ENCODE results near the gene FAM168B. TPM values are rescaled to one million over a fixed set of nuclear protein-coding genes. Genes with fewer than 3 reads are reported as not detected.
"Not testable (repeated sequence)": the region's sequence is repeated elsewhere in the genome, so short reads cannot be mapped to it uniquely, and the experiment has no call there.

The FAM168B gene
- total RNA-seq, 4 donors from 2014 or later = 97.7 to 137 (median 122) TPM

GRCh38 chr2:131126436-131126835 is 33.2 kb upstream of the FAM168B start:
- ATAC-seq (ENCODE audit: low FRiP score) (no peak), DNase-seq (ENCODE audit: low spot score) (no peak)
- no peak for TF ChIP-seq CTCF (IDR thresholded peaks at IDR 0.05)

- ATAC-seq (ENCODE audit: low FRiP score) = no peak
- DNase-seq (ENCODE audit: low spot score) = no peak
These were observed 32.0 kb upstream of the FAM168B start for GRCh38 chr2:131125195-131125757.

GRCh38 chr2:131123192-131123591 is 29.9 kb upstream of the FAM168B start:
- ATAC-seq (ENCODE audit: low FRiP score) (no peak), DNase-seq (ENCODE audit: low spot score) (no peak)
- TF ChIP-seq CTCF (IDR thresholded peaks at IDR 0.05) = no peak

More at GRCh38 chr2:131125195-131125757, 32.0 kb upstream of the FAM168B start:
- TF ChIP-seq CTCF (IDR thresholded peaks at IDR 0.05) = no peak

DNA sequence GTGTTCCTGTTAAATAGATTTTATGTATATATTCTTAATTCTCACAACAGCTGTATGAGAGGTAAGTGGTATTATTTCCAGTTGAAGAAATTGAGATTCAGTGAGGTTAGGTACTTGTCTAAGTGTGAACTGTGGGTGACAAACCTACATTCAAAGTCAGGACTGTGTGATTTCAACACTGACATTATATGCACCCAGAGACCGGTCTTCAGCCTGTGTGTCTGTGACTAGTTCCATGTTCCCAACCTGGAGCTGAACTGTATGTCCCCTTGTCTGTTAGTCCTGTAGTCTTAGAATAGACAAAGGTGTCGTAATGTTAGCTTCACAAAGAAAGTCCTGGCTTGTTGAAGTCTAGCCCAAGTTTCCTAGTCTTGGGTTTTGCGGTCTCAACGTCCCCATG is 29.2 kb upstream of the FAM168B start:
- ATAC-seq (ENCODE audit: low FRiP score) (no peak), DNase-seq (ENCODE audit: low spot score) (no peak)
- no peak for TF ChIP-seq CTCF (IDR thresholded peaks at IDR 0.05)

GRCh38 chr2:131121464-131121863 is 28.2 kb upstream of the FAM168B start:
- TF ChIP-seq CTCF (IDR thresholded peaks at IDR 0.05) = no peak
- DNase-seq (ENCODE audit: low spot score) (no peak), ATAC-seq (ENCODE audit: low FRiP score) (no peak)

- no peak for TF ChIP-seq CTCF (IDR thresholded peaks at IDR 0.05)
- DNase-seq (ENCODE audit: low spot score) = no peak
- no peak for ATAC-seq (ENCODE audit: low FRiP score)
These were observed 27.6 kb upstream of the FAM168B start for GRCh38 chr2:131120815-131121317.

- no peak for TF ChIP-seq CTCF (IDR thresholded peaks at IDR 0.05)
- DNase-seq (ENCODE audit: low spot score) = no peak
- no peak for ATAC-seq (ENCODE audit: low FRiP score)
These were observed 22.5 kb upstream of the FAM168B start for GRCh38 chr2:131115752-131116151.

DNA sequence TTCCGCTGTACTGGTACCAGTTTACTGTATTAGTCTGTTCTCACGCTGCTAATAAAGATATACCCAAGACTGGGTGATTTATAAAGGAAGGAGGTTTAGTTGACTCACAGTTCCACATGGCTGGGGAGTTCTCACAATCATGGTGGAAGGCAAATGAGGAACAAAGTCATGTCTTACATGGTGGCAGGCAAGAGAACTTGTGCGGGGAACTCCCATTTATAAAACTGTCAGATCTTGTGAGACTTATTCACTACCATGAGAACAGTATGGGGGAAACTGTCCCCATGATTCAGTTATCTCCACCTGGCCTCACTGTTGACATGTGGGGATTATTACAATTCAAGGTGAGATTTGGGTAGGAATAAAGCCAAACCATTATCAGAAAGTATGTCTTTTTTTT is 21.7 kb upstream of the FAM168B start:
- DNase-seq (ENCODE audit: low spot score); ATAC-seq (ENCODE audit: low FRiP score): not testable (repeated sequence)

Measured in omental fat pad (tissue), 4 donors.